Breast epithelium (tissue), 3 donors: ENCODE data around the gene PMP22.

Experiments
- CTCF ChIP-seq, 3 donors: fragments of 450-650 bp; IDR thresholded peaks; one replicate each; pipeline ENCODE4 v1.5.1; 2016 to 2017; ENCODE audit warnings: antibody characterized with exemption in 3 of 3, mild to moderate bottlenecking in 3 of 3, moderate library complexity in 3 of 3
- POLR2A ChIP-seq: fragments of 450-650 bp; IDR thresholded peaks from one replicate; pipeline ENCODE4 v1.6.1; 2016; ENCODE audit warnings: antibody characterized with exemption, mild to moderate bottlenecking, moderate library complexity
- POLR2AphosphoS5 ChIP-seq, 3 donors: sonication (generic); formaldehyde crosslinking; IDR thresholded peaks; one replicate each; pipeline ENCODE4 v1.6.1; 2017; ENCODE audit warnings: antibody characterized with exemption in 3 of 3

DNA sequence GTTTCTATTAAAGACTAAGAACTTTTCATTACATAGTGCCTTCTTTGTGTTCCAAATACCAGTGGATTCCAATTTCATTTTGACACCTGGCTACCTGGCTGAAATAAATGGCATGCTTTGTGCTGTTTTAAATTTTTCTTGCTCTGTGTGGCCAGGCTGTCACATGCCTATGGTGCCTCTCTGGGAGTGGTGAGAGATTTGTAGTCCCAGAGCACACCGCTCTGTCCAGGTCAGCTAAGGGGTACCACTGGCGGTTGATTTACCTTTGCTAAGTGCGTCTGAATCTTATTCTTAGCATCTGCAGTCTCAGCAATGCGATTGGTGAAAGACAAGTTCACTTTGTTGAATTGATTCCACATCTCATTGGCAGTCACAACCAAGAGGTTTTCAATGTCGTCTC lies 46.9 kb upstream of the PMP22 start:
- TF ChIP-seq CTCF (IDR thresholded peaks at IDR 0.05) (no peak), POLR2A (no peak), POLR2AphosphoS5 (IDR thresholded peaks at IDR 0.05) (no peak)
